ENCODE data around the gene TECTB. TPM values are rescaled to one million over a fixed set of nuclear protein-coding genes. Genes with fewer than 3 reads are reported as not detected.

Gene TECTB
- total and polyA plus RNA-seq, 11 donors: not detected

GRCh38 chr10:112239347-112239746, 43.9 kb upstream of the TECTB start:
- H3K9me3 ChIP-seq: peaks cover 0 to 27% (median 4%) of the 10 kb centered on the region in 12 donors
- ATAC-seq (no peak), DNase-seq (no peak)
- no peaks in the 10 kb centered on the region for H3K4me1 ChIP-seq
- no peaks in the 10 kb centered on the region for H3K36me3 ChIP-seq
- H3K27me3 ChIP-seq: no peaks in the 10 kb centered on the region
- no peak overlapping the region for H3K4me3 ChIP-seq
- 88 to 96% (median 92%) methylated on average over 5 of the region's 5 CpGs for WGBS, 4 donors
- TF ChIP-seq POLR2A (IDR thresholded peaks at IDR 0.05): no peak
- TF ChIP-seq CTCF (IDR thresholded peaks at IDR 0.05): no peak
- intact Hi-C loops (cut with DNase I): no loop called here
- H3K27ac ChIP-seq: no peak overlapping the region

- TF ChIP-seq CTCF (IDR thresholded peaks at IDR 0.05): no peak
- no peak for TF ChIP-seq POLR2A (IDR thresholded peaks at IDR 0.05)
- H3K27me3 ChIP-seq: no peaks in the 10 kb centered on the region
- WGBS, 4 donors: 77 to 93% (median 86%) methylated on average over 3 to 13 of the region's 13 CpGs
- DNase-seq: no peak
- H3K27ac ChIP-seq: no peak overlapping the region
- H3K9me3 ChIP-seq: peaks cover 0 to 27% (median 4%) of the 10 kb centered on the region in 12 donors
- no peak for ATAC-seq
- no peaks in the 10 kb centered on the region for H3K4me1 ChIP-seq
- intact Hi-C loops (cut with DNase I): no loop called here
- no peak overlapping the region for H3K4me3 ChIP-seq
- H3K36me3 ChIP-seq: no peaks in the 10 kb centered on the region
Observed at GRCh38 chr10:112240441-112240840, 42.8 kb upstream of the TECTB start.

- Histone ChIP-seq H3K4me1 (no peaks in the 10 kb centered on the region), H3K9me3 (peaks cover 0 to 27% (median 4%) of the 10 kb centered on the region in 12 donors), H3K36me3 (no peaks in the 10 kb centered on the region), H3K27ac (no peak overlapping the region), H3K27me3 (no peaks in the 10 kb centered on the region), H3K4me3 (no peak overlapping the region)
- 0 to 86% (median 64%) methylated on average over 1 to 2 of the region's 2 CpGs for WGBS, 4 donors
- no peak for ATAC-seq
- TF ChIP-seq CTCF (IDR thresholded peaks at IDR 0.05): no peak
- TF ChIP-seq POLR2A (IDR thresholded peaks at IDR 0.05): no peak
- intact Hi-C loops (cut with DNase I): no loop called here
- DNase-seq: no peak
Observed at GRCh38 chr10:112241651-112242341, 41.4 kb upstream of the TECTB start.

GRCh38 chr10:112242769-112243168, 40.4 kb upstream of the TECTB start:
- WGBS, 4 donors: 80 to 94% (median 86%) methylated on average over 1 to 2 of the region's 2 CpGs
- no peaks in the 10 kb centered on the region for H3K4me1 ChIP-seq
- H3K27ac ChIP-seq: no peak overlapping the region
- H3K4me3 ChIP-seq: no peak overlapping the region
- intact Hi-C loops (cut with DNase I): no loop called here
- DNase-seq: no peak
- ATAC-seq: no peak
- no peaks in the 10 kb centered on the region for H3K27me3 ChIP-seq
- peaks cover 0 to 22% (median 4%) of the 10 kb centered on the region in 12 donors for H3K9me3 ChIP-seq
- no peaks in the 10 kb centered on the region for H3K36me3 ChIP-seq
- TF ChIP-seq CTCF (IDR thresholded peaks at IDR 0.05) (no peak), POLR2A (IDR thresholded peaks at IDR 0.05) (no peak)

Measured in heart left ventricle (tissue), 16 donors.